Panc1 (cell line): ENCODE data around the gene ADGRB3. TPM values are rescaled to one million over a fixed set of nuclear protein-coding genes. Genes with fewer than 3 reads are reported as not detected.

Experiments
- ATAC-seq: fragments of 200-7000 bp; cut with Tn5 transposase; 2 replicates; pipeline ENCODE4 v1.9.1; 2020; ENCODE audit warnings: mild to moderate bottlenecking, moderate library complexity
- BruUV-seq: library from RNA; stranded (reverse); fragments of 400-500 nt; replicated peaks from 2 replicates; lab custom pipeline; 2021; lab: Mats Ljungman, UMichigan
- CTCF ChIA-PET: fragments of 300-600 bp; sonication (Branson Sonifier 250); formaldehyde crosslinking; loops from one replicate; lab custom pipeline; 2022; ENCODE audit warnings: antibody characterized with exemption; lab: Charles Lee
- POLR2A ChIA-PET: fragments of 300-600 bp; sonication (Branson Sonifier 250); formaldehyde crosslinking; loops from one replicate; lab custom pipeline; 2022; ENCODE audit warnings: antibody characterized with exemption; lab: Charles Lee
- DNase-seq: peaks from one replicate; pipeline ENCODE4 v3.0.0-alpha.2; 2010; ENCODE audit warnings: low read depth, low spot score
- H3K27ac ChIP-seq: 2 replicates; pipeline ENCODE4 v1.5.1; 2011; ENCODE audit warnings: mild to moderate bottlenecking, low read length, inconsistent platforms
- H3K27me3 ChIP-seq: fragments of 200-500 bp; sonication (Bioruptor generic); 2 replicates; pipeline ENCODE4 v1.6.0; 2014; ENCODE audit warnings: low read length, inconsistent platforms; ENCODE audit not compliant: control insufficient read depth, insufficient read depth
- H3K36me3 ChIP-seq: fragments of 200-500 bp; sonication (Bioruptor generic); 2 replicates; pipeline ENCODE4 v1.5.1; 2014; ENCODE audit warnings: inconsistent platforms, mild to moderate bottlenecking, low read length, moderate library complexity; ENCODE audit not compliant: control insufficient read depth, insufficient read depth
- H3K4me1 ChIP-seq: 2 replicates; pipeline ENCODE4 v1.5.1; 2011; ENCODE audit warnings: inconsistent platforms, mild to moderate bottlenecking, low read length, moderate library complexity; ENCODE audit not compliant: control insufficient read depth, insufficient read depth
- H3K4me3 ChIP-seq, 2 experiments: 2 replicates each; pipeline ENCODE4 v1.5.1; 2011 to 2012; ENCODE audit warnings: low read depth in 2 of 2, low read length in 2 of 2, mild to moderate bottlenecking in 2 of 2, inconsistent platforms in 1 of 2, moderate library complexity in 1 of 2
- H3K9me3 ChIP-seq: fragments of 200-500 bp; sonication (Bioruptor generic); 2 replicates; pipeline ENCODE4 v1.5.1; 2014; ENCODE audit warnings: low read depth, mild to moderate bottlenecking, inconsistent platforms, low read length, moderate library complexity; ENCODE audit not compliant: control insufficient read depth, insufficient read depth
- POLR2AphosphoS5 ChIP-seq: IDR thresholded peaks from 2 replicates; pipeline ENCODE4 v1.6.1; 2012; ENCODE audit warnings: mild to moderate bottlenecking, low read depth, low read length, moderate library complexity
- SIN3A ChIP-seq: IDR thresholded peaks from 2 replicates; pipeline ENCODE4 v1.6.1; 2012; ENCODE audit warnings: low read depth, mild to moderate bottlenecking, low read length, moderate library complexity, borderline replicate concordance; ENCODE audit not compliant: insufficient read depth
- TCF7L2 ChIP-seq: IDR thresholded peaks from 2 replicates; pipeline ENCODE4 v1.6.1; 2011; ENCODE audit warnings: mild to moderate bottlenecking, low read depth, low read length, inconsistent platforms
- in situ Hi-C: cut with HindIII; loops from 2 replicates; pipeline ENCODE4 v1.10.0; 2016; ENCODE audit warnings: low sequenced_read_pairs, low pct_unique_long_range_greater_than_20kb
- intact Hi-C: fragments of 100-400 bp; cut with micrococcal nuclease; formaldehyde crosslinking; loops from one replicate; pipeline ENCODE4 v1.10.0; 2022; ENCODE audit not compliant: unreplicated experiment
- total RNA-seq: library from RNA; stranded (reverse); gene quantifications from one replicate; pipeline ENCODE4 v1.2.1, GENCODE V29; 2021; ENCODE audit not compliant: unreplicated experiment
- TF ChIP-seq, protein P1 (sequence below), 2 experiments: IDR thresholded peaks; 2 replicates each; pipeline ENCODE4 v1.6.1; 2011 to 2012; ENCODE audit warnings: low read depth in 2 of 2, control low read depth in 1 of 2, low read length in 1 of 2, mild to moderate bottlenecking in 1 of 2, moderate library complexity in 1 of 2; ENCODE audit not compliant: insufficient read depth in 1 of 2
- TF ChIP-seq, protein P2 (sequence below): fragments of 450-650 bp; IDR thresholded peaks from 2 replicates; pipeline ENCODE4 v1.5.1; 2017; ENCODE audit warnings: mild to moderate bottlenecking

Gene ADGRB3
- total RNA-seq, 1 experiment from 2014 or later: 0.10 TPM

DNA sequence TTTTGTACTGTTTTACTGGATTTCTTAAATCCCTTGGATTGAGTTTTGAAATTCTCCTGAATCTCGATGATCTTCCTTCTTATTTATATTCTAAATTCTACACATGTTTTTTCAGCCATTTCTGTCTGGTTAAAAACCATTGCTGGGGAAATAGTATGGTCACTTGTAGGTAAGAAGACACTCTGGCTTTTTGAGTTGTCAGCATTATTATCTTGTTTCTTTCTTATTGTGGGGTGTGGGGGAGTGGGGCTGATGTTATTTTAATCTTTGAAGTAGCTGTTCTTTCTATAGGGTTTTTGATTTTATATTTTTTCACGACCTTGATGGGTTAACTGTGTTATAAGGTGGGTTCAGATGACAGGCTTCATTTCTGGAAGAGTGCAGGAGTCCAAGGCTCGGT is 37.4 kb upstream of the ADGRB3 start:
- BruUV-seq: no TSS peak
- no peaks in the 10 kb centered on the region for H3K36me3 ChIP-seq
- ChIA-PET POLR2A (no interaction called here), CTCF (no interaction called here)
- ATAC-seq (no peak), DNase-seq (no peak)
- no peak overlapping the region for H3K4me3 ChIP-seq
- no peaks in the 10 kb centered on the region for H3K9me3 ChIP-seq
- in situ Hi-C loops (no loop called here), intact Hi-C loops (no loop called here)
- no peak for TF ChIP-seq TCF7L2
- no peak for TF ChIP-seq POLR2AphosphoS5
- TF ChIP-seq, protein P1, sequence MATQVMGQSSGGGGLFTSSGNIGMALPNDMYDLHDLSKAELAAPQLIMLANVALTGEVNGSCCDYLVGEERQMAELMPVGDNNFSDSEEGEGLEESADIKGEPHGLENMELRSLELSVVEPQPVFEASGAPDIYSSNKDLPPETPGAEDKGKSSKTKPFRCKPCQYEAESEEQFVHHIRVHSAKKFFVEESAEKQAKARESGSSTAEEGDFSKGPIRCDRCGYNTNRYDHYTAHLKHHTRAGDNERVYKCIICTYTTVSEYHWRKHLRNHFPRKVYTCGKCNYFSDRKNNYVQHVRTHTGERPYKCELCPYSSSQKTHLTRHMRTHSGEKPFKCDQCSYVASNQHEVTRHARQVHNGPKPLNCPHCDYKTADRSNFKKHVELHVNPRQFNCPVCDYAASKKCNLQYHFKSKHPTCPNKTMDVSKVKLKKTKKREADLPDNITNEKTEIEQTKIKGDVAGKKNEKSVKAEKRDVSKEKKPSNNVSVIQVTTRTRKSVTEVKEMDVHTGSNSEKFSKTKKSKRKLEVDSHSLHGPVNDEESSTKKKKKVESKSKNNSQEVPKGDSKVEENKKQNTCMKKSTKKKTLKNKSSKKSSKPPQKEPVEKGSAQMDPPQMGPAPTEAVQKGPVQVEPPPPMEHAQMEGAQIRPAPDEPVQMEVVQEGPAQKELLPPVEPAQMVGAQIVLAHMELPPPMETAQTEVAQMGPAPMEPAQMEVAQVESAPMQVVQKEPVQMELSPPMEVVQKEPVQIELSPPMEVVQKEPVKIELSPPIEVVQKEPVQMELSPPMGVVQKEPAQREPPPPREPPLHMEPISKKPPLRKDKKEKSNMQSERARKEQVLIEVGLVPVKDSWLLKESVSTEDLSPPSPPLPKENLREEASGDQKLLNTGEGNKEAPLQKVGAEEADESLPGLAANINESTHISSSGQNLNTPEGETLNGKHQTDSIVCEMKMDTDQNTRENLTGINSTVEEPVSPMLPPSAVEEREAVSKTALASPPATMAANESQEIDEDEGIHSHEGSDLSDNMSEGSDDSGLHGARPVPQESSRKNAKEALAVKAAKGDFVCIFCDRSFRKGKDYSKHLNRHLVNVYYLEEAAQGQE (IDR thresholded peaks at IDR 0.05; ENCODE audit: insufficient read depth in 1 of 2, low read depth in 2 of 2, low read length in 1 of 2): no peak
- TF ChIP-seq SIN3A: no peak
- TF ChIP-seq, protein P2, sequence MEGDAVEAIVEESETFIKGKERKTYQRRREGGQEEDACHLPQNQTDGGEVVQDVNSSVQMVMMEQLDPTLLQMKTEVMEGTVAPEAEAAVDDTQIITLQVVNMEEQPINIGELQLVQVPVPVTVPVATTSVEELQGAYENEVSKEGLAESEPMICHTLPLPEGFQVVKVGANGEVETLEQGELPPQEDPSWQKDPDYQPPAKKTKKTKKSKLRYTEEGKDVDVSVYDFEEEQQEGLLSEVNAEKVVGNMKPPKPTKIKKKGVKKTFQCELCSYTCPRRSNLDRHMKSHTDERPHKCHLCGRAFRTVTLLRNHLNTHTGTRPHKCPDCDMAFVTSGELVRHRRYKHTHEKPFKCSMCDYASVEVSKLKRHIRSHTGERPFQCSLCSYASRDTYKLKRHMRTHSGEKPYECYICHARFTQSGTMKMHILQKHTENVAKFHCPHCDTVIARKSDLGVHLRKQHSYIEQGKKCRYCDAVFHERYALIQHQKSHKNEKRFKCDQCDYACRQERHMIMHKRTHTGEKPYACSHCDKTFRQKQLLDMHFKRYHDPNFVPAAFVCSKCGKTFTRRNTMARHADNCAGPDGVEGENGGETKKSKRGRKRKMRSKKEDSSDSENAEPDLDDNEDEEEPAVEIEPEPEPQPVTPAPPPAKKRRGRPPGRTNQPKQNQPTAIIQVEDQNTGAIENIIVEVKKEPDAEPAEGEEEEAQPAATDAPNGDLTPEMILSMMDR: no peak
- H3K4me1 ChIP-seq: no peaks in the 10 kb centered on the region
- H3K27ac ChIP-seq: no peak overlapping the region
- H3K27me3 ChIP-seq: no peaks in the 10 kb centered on the region

DNA sequence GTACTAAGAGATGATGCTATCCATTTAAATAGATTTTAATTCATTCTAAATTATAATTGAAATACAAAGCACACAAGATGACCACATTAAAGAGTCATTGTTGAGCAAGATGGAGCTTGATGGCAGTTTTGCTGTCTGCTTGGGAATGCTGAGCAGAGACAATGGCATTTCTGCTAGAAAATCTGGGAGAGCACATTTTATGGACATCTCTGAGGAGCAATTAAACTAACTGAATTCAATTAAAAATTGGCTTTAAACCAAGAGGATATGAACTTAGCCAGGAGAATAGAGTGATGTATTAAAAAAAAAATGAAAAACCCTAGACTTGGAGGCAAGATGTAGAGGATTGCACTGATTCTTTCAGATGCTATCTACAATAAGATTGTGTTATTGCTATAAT is 19.1 kb upstream of the ADGRB3 start:
- Histone ChIP-seq H3K27me3 (no peaks in the 10 kb centered on the region; the same call in 1 of the 2 replicates), H3K9me3 (no peaks in the 10 kb centered on the region), H3K4me3 (no peak overlapping the region), H3K27ac (no peak overlapping the region), H3K4me1 (no peaks in the 10 kb centered on the region), H3K36me3 (no peaks in the 10 kb centered on the region)
- BruUV-seq: no TSS peak
- in situ Hi-C loops: no loop called here
- TF ChIP-seq POLR2AphosphoS5: no peak
- TF ChIP-seq, protein P2: no peak
- TF ChIP-seq SIN3A: no peak
- no peak for TF ChIP-seq TCF7L2
- TF ChIP-seq, protein P1 (IDR thresholded peaks at IDR 0.05; ENCODE audit: insufficient read depth in 1 of 2, low read depth in 2 of 2, low read length in 1 of 2): no peak
- ChIA-PET POLR2A (no interaction called here), CTCF (no interaction called here)
- DNase-seq (no peak), ATAC-seq (no peak)
- intact Hi-C loops: no loop called here
